Measurements from ENCODE around the gene CNN3. TPM values are rescaled to one million over a fixed set of nuclear protein-coding genes. Genes with fewer than 3 reads are reported as not detected.

The CNN3 gene
- total RNA-seq, 4 donors from 2014 or later: 148 to 216 (median 175) TPM

DNA sequence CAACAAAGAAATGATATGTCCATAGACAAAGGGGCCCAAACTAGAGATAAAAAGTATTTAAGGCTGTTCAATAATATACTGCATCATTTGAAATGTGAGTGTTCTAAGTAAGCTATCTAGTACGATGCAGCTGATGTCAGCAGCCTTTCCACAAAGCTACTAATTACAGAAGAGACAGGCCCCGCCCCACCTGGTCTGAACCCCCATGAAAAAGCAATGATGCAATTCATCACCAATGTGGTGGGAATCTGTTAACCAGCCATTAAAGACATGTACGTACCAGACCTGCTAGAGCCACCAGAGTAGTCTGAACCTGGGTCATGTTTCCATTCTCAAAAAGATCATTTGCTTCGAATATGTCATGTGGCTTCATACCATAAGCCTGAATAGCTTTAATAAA, 25.1 kb downstream of the CNN3 start:
- TF ChIP-seq, protein P1, sequence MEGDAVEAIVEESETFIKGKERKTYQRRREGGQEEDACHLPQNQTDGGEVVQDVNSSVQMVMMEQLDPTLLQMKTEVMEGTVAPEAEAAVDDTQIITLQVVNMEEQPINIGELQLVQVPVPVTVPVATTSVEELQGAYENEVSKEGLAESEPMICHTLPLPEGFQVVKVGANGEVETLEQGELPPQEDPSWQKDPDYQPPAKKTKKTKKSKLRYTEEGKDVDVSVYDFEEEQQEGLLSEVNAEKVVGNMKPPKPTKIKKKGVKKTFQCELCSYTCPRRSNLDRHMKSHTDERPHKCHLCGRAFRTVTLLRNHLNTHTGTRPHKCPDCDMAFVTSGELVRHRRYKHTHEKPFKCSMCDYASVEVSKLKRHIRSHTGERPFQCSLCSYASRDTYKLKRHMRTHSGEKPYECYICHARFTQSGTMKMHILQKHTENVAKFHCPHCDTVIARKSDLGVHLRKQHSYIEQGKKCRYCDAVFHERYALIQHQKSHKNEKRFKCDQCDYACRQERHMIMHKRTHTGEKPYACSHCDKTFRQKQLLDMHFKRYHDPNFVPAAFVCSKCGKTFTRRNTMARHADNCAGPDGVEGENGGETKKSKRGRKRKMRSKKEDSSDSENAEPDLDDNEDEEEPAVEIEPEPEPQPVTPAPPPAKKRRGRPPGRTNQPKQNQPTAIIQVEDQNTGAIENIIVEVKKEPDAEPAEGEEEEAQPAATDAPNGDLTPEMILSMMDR (IDR thresholded peaks at IDR 0.05): no peak
- no peak for ATAC-seq (ENCODE audit: low FRiP score)

DNA sequence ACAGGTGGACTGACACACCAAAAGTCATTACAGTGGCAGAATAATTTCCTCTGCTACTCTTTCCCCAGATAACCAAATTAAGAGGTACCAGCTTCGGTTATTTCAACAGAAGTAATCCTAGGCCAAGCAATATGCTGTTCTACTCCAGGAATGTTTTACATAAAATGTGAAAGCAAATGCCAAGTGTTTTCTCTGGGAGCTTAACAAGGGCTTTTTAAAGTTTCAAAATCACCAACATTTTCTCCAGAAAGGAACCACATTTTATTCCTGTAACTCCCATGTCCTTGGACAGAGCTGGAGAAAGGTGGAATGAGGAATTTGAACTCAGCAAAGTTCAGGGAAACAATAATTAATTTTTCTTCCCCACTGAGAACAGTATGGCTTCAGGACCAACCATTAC, 27.2 kb downstream of the CNN3 start:
- ATAC-seq (ENCODE audit: low FRiP score) (peak; percentile 24), DNase-seq (ENCODE audit: low spot score) (no peak)
- TF ChIP-seq, protein P1 (IDR thresholded peaks at IDR 0.05): no peak

More for the DNA sequence above, 25.1 kb downstream of the CNN3 start:
- DNase-seq (ENCODE audit: low spot score): no peak

DNA sequence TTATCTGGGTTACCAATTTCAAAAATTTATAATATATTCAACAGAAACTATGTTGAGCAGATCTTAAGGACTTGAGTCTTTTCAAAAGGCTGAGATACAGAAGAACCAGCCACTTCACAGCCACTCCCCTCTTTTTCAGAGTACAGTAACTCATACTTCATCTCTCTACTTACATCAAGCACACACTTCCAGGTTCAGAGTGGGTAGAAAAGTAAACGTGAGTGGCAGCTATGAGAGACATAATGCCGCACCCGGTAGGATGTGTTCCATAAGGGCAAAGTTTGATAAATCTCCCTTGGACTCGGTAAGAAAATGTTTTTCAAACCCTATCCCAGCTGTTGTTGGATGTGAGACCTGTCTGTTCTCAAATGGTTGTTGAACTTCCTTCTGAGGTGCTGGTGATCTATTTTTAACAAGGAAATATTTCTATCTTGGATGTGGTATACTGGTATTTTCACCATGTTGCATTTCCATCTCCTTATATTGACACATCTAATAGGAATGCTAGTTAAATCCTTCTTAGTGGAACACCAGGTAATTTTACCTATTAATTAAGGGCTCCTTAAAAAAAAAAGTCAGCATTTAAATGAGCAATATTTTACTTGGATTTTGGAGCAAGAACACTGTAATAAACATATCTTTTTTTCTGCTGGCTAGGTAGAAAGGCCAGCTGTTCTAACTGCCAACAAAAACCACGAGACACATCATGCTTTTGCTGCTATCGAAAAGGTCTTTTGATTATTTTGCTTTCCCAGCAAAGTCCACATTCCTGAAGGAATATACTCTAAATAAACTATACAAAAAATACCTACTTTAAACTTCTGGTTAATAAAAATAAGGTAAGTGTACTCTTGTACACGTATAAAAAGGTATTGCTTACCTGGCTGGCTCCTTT, 28.2 kb downstream of the CNN3 start:
- DNase-seq (ENCODE audit: low spot score) (no peak), ATAC-seq (ENCODE audit: low FRiP score) (no peak)
- TF ChIP-seq, protein P1 (IDR thresholded peaks at IDR 0.05): no peak

DNA sequence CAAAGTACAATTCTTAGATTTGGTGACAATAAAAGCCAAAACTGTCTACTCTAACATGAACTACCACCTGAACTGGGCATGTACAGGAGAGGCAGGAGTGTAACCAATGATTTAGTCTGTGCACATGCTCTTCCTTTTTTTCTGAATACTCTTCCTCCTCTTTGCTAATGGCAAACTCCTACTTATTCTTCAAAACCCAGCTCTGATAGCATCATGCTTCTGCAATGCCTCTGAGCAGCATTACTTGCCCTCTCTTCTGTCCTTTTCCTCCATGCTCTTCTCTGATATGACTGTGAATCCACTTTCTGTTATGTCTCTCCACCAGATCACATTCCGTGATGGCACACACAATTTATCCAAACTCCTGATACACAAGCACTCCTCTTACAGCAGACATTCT, 31.4 kb downstream of the CNN3 start:
- TF ChIP-seq, protein P1 (IDR thresholded peaks at IDR 0.05): no peak
- ATAC-seq (ENCODE audit: low FRiP score) (no peak), DNase-seq (ENCODE audit: low spot score) (no peak)

DNA sequence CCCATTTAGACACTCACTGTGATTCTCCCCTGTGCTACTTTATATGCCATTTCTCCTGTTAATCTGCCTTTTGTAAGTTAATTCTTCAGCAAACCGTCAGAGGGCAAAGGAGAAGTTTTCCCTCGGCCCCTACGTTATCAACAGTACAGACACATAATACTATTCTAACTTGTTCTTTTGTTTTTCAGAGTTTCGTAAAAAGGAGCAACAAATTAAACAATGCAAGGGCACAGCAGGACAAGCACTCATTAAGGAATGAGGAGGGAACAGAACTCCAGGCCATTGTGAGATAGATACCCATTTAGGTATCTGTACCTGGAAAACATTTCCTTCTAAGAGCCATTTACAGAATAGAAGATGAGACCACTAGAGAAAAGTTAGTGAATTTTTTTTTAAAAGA, 32.3 kb downstream of the CNN3 start:
- DNase-seq (ENCODE audit: low spot score): no peak
- no peak for ATAC-seq (ENCODE audit: low FRiP score)
- TF ChIP-seq, protein P1 (IDR thresholded peaks at IDR 0.05): no peak

DNA sequence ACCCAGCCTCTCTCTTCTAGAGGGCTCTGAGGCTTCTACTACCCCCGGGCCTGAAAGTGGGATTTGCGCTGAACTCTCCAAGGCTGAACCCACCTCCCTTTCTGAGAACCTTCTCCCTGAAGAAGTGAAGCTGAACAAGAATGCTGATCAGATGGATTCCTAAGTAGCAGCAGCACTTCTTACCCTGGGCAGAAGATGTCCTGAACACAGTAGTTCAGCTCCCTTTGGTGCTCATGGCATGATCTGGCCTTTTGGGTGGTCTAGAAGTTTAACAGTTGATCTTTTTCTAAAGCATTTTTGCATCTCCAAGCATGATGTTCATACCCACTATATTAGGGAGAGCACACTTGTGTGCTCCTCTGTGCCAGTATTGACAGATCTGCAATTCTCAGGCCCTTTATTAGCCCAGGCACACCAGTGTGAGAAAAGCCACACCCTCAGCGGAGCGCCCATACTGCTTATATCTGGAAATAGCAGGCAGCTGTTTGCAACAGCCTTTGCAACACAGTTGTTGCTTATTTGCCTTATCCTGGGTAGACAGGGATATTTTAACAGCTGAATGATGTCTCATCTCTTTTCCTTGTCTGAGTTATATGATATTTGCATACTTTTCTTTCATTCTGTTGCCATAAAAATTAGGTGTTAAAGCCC, 34.2 kb downstream of the CNN3 start:
- ATAC-seq (ENCODE audit: low FRiP score) (no peak), DNase-seq (ENCODE audit: low spot score) (no peak)
- TF ChIP-seq, protein P1 (IDR thresholded peaks at IDR 0.05): no peak
